GM06990 (cell line): Measurements from ENCODE around the gene S100A13.

ENCODE experiments used
- DNase-seq: peaks from one replicate; pipeline ENCODE4 v3.0.0-alpha.2; 2011; ENCODE audit not compliant: insufficient read length; ENCODE audit errors: extremely low read depth
- H3K27me3 ChIP-seq: replicated peaks from 2 replicates; pipeline ENCODE4 v1.6.0; 2011; ENCODE audit warnings: low read length; ENCODE audit not compliant: control insufficient read depth, insufficient read depth
- H3K36me3 ChIP-seq: 2 replicates; pipeline ENCODE4 v1.5.1; 2011; ENCODE audit warnings: low read length; ENCODE audit not compliant: control insufficient read depth, insufficient read depth
- H3K4me3 ChIP-seq: replicated peaks from 2 replicates; pipeline ENCODE4 v1.5.1; 2011; ENCODE audit warnings: low read depth, mild to moderate bottlenecking, control low read depth, low read length
- CTCF ChIP-seq: IDR thresholded peaks from 2 replicates; pipeline ENCODE4 v1.5.1; 2011; ENCODE audit warnings: low read length, control low read depth, mild to moderate bottlenecking, inconsistent platforms; ENCODE audit not compliant: insufficient read depth, poor library complexity, severe bottlenecking

The S100A13 gene

GRCh38 chr1:153614189-153614900 is 13.0 kb downstream of the S100A13 start:
- no peak overlapping the region for H3K4me3 ChIP-seq
- no peak for TF ChIP-seq CTCF
- no peaks in the 10 kb centered on the region; the same call in 1 of the 2 replicates for H3K27me3 ChIP-seq
- no peaks in the 10 kb centered on the region for H3K36me3 ChIP-seq
- no peak for DNase-seq

GRCh38 chr1:153613406-153613805 is 13.9 kb downstream of the S100A13 start:
- no peak for TF ChIP-seq CTCF
- H3K36me3 ChIP-seq: no peaks in the 10 kb centered on the region
- no peaks in the 10 kb centered on the region; the same call in 1 of the 2 replicates for H3K27me3 ChIP-seq
- H3K4me3 ChIP-seq: no peak overlapping the region
- DNase-seq: no peak

GRCh38 chr1:153612755-153613331 is 14.5 kb downstream of the S100A13 start, which contains the start of gene S100A16:
TSS of gene S100A16 (minus strand) at chr1:153613137. CDS start at chr1:153608151, 4,986 bp downstream.
- Histone ChIP-seq H3K36me3 (no peaks in the 10 kb centered on the region), H3K4me3 (no peak within 1 kb of the TSS), H3K27me3 (no peaks in the 10 kb centered on the region; the same call in 1 of the 2 replicates)
- DNase-seq: no peak
- TF ChIP-seq CTCF: no peak

GRCh38 chr1:153612111-153612754 is 15.1 kb downstream of the S100A13 start:
- DNase-seq: no peak
- no peak for TF ChIP-seq CTCF
- no peaks in the 10 kb centered on the region; the same call in 1 of the 2 replicates for H3K27me3 ChIP-seq
- no peak overlapping the region for H3K4me3 ChIP-seq
- H3K36me3 ChIP-seq: no peaks in the 10 kb centered on the region

- Histone ChIP-seq H3K36me3 (no peaks in the 10 kb centered on the region), H3K27me3 (no peaks in the 10 kb centered on the region; the same call in 1 of the 2 replicates), H3K4me3 (no peak overlapping the region)
- DNase-seq: no peak
- no peak for TF ChIP-seq CTCF
These were observed 15.9 kb downstream of the S100A13 start for GRCh38 chr1:153611356-153611755.
